NCI-H187 (cell line): Measurements from ENCODE around the gene LRIF1.
"Not testable (repeated sequence)": the region's sequence is repeated elsewhere in the genome, so short reads cannot be mapped to it uniquely, and the experiment has no call there.

ENCODE experiments used
- DNase-seq, 2 experiments: peaks; one replicate each; lab custom pipeline; 2025; lab: John Stamatoyannopoulos, UW

The LRIF1 gene

GRCh38 chr1:110948038-110948810 is 15.5 kb downstream of the LRIF1 start:
- no peak for DNase-seq

GRCh38 chr1:110945626-110946025 is 18.1 kb downstream of the LRIF1 start:
- no peak for DNase-seq

GRCh38 chr1:110944806-110945205 is 18.9 kb downstream of the LRIF1 start:
- DNase-seq, result no peak

- no peak for DNase-seq
These were observed 27.2 kb downstream of the LRIF1 start for GRCh38 chr1:110936567-110936966.

DNA sequence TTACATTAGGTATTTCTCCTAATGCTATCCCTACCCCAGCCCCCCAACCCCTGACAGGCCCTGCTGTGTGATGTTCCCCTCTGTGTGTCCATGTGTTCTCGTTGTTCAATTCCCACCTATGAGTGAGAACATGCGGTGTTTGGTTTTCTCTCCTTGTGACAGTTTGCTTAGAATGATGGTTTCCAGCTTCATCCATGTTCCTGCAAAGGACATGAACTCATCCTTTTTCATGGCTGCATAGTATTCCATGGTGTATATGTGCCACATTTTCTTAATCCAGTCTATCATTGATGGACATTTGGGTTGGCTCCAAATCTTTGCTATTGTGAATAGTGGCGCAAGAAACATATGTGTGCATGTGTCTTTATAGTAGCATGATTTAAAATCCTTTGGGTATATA is 32.6 kb downstream of the LRIF1 start:
- not testable (repeated sequence) for DNase-seq

- no peak for DNase-seq
These were observed 34.8 kb downstream of the LRIF1 start for GRCh38 chr1:110928904-110929303.

- DNase-seq, result no peak
These were observed 35.5 kb downstream of the LRIF1 start for GRCh38 chr1:110928191-110928590.

DNA sequence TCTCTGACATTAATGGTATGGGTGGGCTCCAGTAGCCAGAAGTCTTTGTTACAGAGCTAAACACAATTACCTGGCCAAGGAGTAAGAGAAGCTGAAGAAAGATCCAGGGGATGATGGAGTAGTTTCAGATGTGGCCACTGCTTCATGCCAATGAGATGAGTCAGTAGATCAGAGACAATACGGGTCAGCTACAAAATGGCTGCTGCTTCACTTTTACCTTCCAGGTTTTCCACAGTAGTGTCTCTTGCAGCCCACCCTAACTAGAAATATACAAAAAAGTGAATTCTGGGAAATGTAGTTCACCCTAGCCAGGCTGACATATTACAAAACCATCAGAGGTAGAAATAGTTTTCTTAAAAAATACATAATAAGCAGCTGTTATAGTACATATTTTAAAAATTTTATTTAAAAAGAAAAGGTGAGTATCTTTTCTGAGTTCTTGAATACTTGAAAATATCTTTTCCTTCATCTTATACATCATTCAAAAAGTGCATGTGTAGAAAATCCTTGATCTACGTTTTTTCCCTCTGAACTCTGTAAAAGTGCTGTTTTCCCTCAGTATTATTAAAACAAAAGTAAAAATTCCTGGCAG is 36.1 kb downstream of the LRIF1 start:
- DNase-seq, result no peak

GRCh38 chr1:110921953-110922352 is 41.8 kb downstream of the LRIF1 start:
- no peak for DNase-seq

DNA sequence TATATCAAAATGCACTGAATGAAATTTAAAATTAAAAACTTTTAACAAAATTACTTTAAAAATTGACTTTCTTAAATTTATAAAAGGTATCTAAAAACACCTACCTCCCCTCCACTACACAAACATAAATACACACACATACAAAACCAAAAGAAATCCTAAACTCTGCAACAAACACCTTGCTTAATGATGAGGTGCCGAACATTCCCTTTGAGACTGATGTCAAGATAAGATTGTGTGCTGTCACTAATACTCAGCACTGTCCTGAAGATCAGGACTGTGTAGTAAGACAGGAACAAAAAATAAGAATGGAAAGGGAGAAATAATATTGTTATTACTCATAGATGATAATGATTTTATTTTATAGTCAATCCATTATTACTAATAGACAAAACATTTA is 45.7 kb downstream of the LRIF1 start:
- no peak for DNase-seq

DNA sequence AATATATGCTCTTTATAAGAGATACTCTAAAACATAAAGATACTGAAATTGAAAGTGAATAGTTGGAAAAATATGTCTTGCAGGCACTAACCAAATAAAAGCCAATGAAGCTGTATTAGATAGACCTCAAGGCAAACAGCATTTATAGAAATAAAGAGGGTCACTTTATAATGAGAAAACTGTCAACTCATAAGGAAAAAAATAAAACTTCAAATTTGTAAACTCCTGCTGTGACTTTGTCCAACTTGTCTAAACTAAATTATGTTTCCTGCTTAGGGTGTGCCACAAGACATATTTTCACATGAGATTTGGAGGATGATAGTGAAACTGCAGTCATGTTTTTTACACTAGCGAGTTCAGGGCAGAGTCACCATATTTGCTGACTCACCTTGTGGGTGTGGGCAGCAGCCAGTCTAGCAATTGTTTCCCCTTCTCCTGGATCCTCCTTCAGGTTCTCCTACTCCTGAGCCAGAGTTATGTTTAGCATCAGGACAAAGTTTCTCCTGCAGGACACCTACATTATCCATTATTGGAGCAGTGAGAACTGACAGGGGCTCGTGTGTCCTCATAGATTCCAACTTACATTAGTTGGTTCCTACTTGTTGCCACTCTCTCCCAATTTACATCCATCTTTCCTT is 46.9 kb downstream of the LRIF1 start:
- DNase-seq, result no peak

- no peak for DNase-seq
These were observed 47.5 kb downstream of the LRIF1 start for GRCh38 chr1:110916274-110916668.

GRCh38 chr1:110915804-110916203 is 47.9 kb downstream of the LRIF1 start:
- no peak for DNase-seq

GRCh38 chr1:110914676-110915075 is 49.0 kb downstream of the LRIF1 start:
- DNase-seq, result no peak

GRCh38 chr1:110912784-110913183 is 50.9 kb downstream of the LRIF1 start:
- DNase-seq, result no peak

GRCh38 chr1:110903853-110904500 is 59.7 kb downstream of the LRIF1 start:
- no peak for DNase-seq

GRCh38 chr1:110902820-110903463 is 60.8 kb downstream of the LRIF1 start:
- no peak for DNase-seq

DNA sequence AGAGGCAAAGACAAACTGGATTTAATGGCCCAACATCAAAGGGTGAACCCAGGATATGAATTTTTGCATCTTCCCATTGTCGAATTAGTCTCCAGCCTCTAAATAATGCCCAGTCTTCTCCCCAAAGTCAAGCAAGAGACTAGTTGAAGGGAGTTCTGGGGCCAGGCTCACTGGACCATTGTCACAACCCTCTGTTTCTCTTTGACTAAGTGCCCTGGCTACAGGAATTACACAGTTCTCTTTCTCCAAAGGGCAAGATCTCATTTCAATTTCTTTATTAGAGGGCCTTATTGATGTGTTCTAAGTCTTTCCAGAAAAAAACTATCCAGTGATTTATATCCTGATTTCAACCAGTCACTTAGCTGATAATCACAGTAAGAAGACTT is 64.3 kb downstream of the LRIF1 start:
- no peak for DNase-seq

DNA sequence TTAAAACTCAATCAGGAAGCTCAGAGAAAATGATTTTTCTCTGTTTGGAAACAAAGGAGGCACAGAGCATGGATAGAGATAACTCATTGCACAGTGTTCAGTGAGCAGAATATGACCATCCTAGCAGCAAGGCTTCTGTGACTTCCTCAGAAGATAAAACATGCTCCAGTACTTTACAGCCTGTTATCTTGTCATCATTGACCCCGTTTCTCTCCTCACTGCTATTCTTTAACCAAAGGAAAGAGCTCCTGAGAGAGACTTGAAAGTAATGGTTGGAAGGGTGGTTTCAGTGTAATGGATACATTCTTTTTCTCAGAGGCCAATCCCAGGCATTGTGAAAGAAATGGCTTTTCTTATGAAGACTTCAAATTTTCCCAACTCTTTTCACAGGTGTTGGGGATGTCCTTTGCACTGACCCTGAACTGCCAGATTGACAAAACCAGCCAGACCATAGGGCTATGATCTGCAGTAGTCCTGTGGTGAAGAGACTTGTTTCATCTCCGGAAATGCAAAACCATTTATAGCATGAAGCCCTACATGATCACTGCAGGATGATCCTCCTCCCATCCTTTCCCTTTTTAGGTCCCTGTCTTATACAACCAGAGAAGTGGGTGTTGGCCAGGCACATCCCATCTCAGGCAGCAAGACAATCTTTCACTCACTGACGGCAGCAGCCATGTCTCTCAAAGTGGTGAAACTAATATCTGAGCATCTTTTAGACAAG is 64.8 kb downstream of the LRIF1 start:
- DNase-seq, result no peak

GRCh38 chr1:110897681-110898080 is 66.0 kb downstream of the LRIF1 start:
- no peak for DNase-seq
